ENCODE results near the gene HLF. TPM values are rescaled to one million over a fixed set of nuclear protein-coding genes. Genes with fewer than 3 reads are reported as not detected.
A peak's percentile ranks its signal among the peaks of the same experiment; 100 is the strongest.

HLF gene
- total RNA-seq, 4 donors from 2014 or later = 19.8 to 46.7 (median 29.9) TPM

DNA sequence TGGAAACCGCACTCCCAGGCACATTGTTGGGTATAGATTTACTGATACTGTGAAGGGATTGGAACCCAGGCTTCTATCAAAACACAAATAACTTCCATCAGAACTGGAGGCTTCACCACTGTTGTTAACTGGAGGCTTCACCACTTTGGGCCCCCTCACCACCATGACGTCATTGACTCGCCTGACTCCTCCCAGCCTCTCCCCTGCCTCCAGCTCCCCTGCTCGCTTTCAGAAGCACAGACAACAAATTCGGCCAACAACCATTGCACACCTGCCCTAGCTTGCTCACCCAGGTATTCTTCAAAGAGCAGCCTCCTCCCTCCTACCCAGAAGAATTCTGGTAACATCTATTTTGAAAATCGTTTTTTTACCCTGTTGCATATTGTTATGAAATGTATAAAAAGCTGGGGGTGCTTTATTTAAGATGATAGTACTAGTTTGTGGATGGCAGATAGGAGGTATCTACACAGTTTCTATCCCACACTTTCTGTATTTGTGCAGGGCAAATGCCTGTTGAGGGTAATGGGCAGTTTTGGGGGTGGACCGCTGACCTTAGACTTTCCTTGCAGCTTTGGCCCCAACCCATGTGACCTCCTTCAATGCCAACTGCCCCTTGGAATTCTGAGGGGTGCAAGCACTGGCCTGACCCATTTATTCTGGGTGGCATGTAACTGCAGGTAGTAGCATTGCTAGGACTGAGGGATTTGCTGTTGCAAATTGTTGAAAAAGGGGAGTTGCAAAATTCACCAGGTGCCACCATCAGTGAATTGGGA lies 54.1 kb downstream of the HLF start:
- H3K4me3 ChIP-seq (ENCODE audit: low read depth, poor library complexity, severe bottlenecking) = no peak overlapping the region
- TF ChIP-seq POLR2A (IDR thresholded peaks at IDR 0.05) = no peak
- TF ChIP-seq, protein P1, sequence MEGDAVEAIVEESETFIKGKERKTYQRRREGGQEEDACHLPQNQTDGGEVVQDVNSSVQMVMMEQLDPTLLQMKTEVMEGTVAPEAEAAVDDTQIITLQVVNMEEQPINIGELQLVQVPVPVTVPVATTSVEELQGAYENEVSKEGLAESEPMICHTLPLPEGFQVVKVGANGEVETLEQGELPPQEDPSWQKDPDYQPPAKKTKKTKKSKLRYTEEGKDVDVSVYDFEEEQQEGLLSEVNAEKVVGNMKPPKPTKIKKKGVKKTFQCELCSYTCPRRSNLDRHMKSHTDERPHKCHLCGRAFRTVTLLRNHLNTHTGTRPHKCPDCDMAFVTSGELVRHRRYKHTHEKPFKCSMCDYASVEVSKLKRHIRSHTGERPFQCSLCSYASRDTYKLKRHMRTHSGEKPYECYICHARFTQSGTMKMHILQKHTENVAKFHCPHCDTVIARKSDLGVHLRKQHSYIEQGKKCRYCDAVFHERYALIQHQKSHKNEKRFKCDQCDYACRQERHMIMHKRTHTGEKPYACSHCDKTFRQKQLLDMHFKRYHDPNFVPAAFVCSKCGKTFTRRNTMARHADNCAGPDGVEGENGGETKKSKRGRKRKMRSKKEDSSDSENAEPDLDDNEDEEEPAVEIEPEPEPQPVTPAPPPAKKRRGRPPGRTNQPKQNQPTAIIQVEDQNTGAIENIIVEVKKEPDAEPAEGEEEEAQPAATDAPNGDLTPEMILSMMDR (IDR thresholded peaks at IDR 0.05) = no peak
- DNase-seq (ENCODE audit: low spot score in 2 of 2) = no peak
- 65 to 67% methylated on average over 7 of the region's 7 CpGs for WGBS, 2 donors
- intact Hi-C loops (cut with DNase I; ENCODE audit: low total_unique reads) = no loop called here

DNA sequence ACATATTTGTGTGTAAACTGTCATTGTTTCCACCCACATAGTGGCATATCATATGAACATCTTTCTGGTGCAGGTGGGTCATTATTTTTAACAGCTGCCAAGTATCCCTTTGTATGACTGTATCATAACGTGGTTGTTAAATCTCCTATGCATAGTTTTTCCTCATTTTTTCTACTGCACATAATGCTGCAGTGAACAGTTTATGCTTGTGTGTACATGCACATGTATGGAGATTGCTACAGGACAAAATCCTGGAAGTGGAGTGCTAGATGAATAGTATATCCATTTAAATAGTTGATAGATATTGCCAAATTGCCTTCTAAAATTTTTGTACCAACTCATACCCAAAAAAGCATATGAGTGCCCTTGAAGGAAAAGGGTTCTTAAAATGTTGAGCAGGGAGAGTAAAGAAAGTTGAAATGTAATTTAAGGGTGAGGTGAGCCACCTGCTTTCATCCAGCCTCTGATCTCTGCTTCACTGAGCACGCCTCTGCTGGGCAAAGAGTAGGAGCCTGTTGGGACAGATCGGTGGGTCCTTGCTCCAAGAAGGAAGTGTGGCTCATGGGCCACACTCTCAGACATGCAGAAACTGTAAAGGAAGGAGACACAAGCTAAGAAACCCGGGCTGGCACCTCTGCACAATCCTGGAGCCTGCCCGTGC lies 55.3 kb downstream of the HLF start:
- no peak for DNase-seq (ENCODE audit: low spot score in 2 of 2)
- no peak overlapping the region for H3K4me3 ChIP-seq (ENCODE audit: low read depth, poor library complexity, severe bottlenecking)
- WGBS, 2 donors = 52 to 58% methylated on average over 5 of the region's 5 CpGs
- intact Hi-C loops (cut with DNase I; ENCODE audit: low total_unique reads) = no loop called here
- TF ChIP-seq POLR2A (IDR thresholded peaks at IDR 0.05) = no peak
- TF ChIP-seq, protein P1 (IDR thresholded peaks at IDR 0.05) = no peak

DNA sequence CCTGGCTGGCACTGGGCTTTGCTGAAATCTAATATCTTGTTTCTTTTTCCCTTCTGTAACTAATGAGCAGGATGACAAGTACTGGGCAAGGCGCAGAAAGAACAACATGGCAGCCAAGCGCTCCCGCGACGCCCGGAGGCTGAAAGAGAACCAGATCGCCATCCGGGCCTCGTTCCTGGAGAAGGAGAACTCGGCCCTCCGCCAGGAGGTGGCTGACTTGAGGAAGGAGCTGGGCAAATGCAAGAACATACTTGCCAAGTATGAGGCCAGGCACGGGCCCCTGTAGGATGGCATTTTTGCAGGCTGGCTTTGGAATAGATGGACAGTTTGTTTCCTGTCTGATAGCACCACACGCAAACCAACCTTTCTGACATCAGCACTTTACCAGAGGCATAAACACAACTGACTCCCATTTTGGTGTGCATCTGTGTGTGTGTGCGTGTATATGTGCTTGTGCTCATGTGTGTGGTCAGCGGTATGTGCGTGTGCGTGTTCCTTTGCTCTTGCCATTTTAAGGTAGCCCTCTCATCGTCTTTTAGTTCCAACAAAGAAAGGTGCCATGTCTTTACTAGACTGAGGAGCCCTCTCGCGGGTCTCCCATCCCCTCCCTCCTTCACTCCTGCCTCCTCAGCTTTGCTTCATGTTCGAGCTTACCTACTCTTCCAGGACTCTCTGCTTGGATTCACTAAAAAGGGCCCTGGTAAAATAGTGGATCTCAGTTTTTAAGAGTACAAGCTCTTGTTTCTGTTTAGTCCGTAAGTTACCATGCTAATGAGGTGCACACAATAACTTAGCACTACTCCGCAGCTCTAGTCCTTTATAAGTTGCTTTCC lies 56.0 kb downstream of the HLF start:
- 59 to 67% methylated on average over 23 of the region's 23 CpGs for WGBS, 2 donors
- intact Hi-C loops (cut with DNase I; ENCODE audit: low total_unique reads) = no loop called here
- no peak for TF ChIP-seq POLR2A (IDR thresholded peaks at IDR 0.05)
- TF ChIP-seq, protein P1 (IDR thresholded peaks at IDR 0.05) = no peak
- DNase-seq (ENCODE audit: low spot score in 2 of 2) = peak; percentile 44 to 87
- no peak overlapping the region for H3K4me3 ChIP-seq (ENCODE audit: low read depth, poor library complexity, severe bottlenecking)

DNA sequence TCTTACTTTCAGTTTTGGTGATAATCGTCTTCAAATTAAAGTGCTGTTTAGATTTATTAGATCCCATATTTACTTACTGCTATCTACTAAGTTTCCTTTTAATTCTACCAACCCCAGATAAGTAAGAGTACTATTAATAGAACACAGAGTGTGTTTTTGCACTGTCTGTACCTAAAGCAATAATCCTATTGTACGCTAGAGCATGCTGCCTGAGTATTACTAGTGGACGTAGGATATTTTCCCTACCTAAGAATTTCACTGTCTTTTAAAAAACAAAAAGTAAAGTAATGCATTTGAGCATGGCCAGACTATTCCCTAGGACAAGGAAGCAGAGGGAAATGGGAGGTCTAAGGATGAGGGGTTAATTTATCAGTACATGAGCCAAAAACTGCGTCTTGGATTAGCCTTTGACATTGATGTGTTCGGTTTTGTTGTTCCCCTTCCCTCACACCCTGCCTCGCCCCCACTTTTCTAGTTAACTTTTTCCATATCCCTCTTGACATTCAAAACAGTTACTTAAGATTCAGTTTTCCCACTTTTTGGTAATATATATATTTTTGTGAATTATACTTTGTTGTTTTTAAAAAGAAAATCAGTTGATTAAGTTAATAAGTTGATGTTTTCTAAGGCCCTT lies 56.8 kb downstream of the HLF start:
- WGBS, 2 donors = 54 to 56% methylated on average over 6 of the region's 6 CpGs
- DNase-seq (ENCODE audit: low spot score in 2 of 2) = no peak
- intact Hi-C loops (cut with DNase I; ENCODE audit: low total_unique reads) = no loop called here
- no peak overlapping the region for H3K4me3 ChIP-seq (ENCODE audit: low read depth, poor library complexity, severe bottlenecking)
- TF ChIP-seq, protein P1 (IDR thresholded peaks at IDR 0.05) = no peak
- no peak for TF ChIP-seq POLR2A (IDR thresholded peaks at IDR 0.05)

DNA sequence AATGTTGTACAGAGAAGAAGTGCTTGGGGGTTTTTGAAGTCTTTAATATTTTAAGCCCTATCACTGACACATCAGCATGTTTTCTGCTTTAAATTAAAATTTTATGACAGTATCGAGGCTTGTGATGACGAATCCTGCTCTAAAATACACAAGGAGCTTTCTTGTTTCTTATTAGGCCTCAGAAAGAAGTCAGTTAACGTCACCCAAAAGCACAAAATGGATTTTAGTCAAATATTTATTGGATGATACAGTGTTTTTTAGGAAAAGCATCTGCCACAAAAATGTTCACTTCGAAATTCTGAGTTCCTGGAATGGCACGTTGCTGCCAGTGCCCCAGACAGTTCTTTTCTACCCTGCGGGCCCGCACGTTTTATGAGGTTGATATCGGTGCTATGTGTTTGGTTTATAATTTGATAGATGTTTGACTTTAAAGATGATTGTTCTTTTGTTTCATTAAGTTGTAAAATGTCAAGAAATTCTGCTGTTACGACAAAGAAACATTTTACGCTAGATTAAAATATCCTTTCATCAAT lies 57.8 kb downstream of the HLF start:
- no peak for TF ChIP-seq POLR2A (IDR thresholded peaks at IDR 0.05)
- TF ChIP-seq, protein P1 (IDR thresholded peaks at IDR 0.05) = no peak
- 81 to 85% methylated on average over 11 of the region's 11 CpGs for WGBS, 2 donors
- no peak for DNase-seq (ENCODE audit: low spot score in 2 of 2)
- intact Hi-C loops (cut with DNase I; ENCODE audit: low total_unique reads) = no loop called here
- no peak overlapping the region for H3K4me3 ChIP-seq (ENCODE audit: low read depth, poor library complexity, severe bottlenecking)

Data from lower leg skin (tissue), 4 donors.